ENCODE results near the gene ANKRD39. TPM values are rescaled to one million over a fixed set of nuclear protein-coding genes. Genes with fewer than 3 reads are reported as not detected.

The ANKRD39 gene
- 11.1 and 12.5 TPM in 2 replicates for total RNA-seq (2014; rRNA removed; shearing (Covaris generic); ENCODE audit: low replicate concordance)

- peak within 1 kb of the TSS; percentile 97 for H3K9ac ChIP-seq (ENCODE audit: low read length)
- H3K9me2 ChIP-seq (replicated peaks; ENCODE audit: insufficient read depth, low read length), result no peaks in the 10 kb centered on the region
- peak within 1 kb of the TSS; percentile 90 for H2AFZ ChIP-seq (ENCODE audit: low read length)
- peak within 1 kb of the TSS; percentile 91 for H3K4me2 ChIP-seq (ENCODE audit: low read depth, low read length, poor library complexity, severe bottlenecking)
- peak within 1 kb of the TSS; percentile 81 for H3K27ac ChIP-seq (ENCODE audit: low read length)
- H3K4me3 ChIP-seq (ENCODE audit: low read length), result peak within 1 kb of the TSS; percentile 86
- no peaks in the 10 kb centered on the region for H3K9me3 ChIP-seq (ENCODE audit: low read length)
- no peaks in the 10 kb centered on the region for H4K20me1 ChIP-seq (ENCODE audit: insufficient read depth, low read depth, low read length)
- no peaks in the 10 kb centered on the region for H3K27me3 ChIP-seq (ENCODE audit: low read length)
- H3K36me3 ChIP-seq (ENCODE audit: insufficient read depth, low read length), result no peaks in the 10 kb centered on the region; the same call in 1 of the 2 replicates
- peaks cover 35% of the 10 kb centered on the region for H3K79me2 ChIP-seq (ENCODE audit: low read length)
- DNase-seq, result peak; percentile 99
- peaks cover 17% of the 10 kb centered on the region for H3K4me1 ChIP-seq (ENCODE audit: low read length)
Measured at GRCh38 chr2:96857667-96858372, at the start of gene ANKRD39. ANKRD39 (minus strand) TSS chr2:96858016; CDS start chr2:96857987, 29 bp downstream.

- no peaks in the 10 kb centered on the region for H3K36me3 ChIP-seq (ENCODE audit: insufficient read depth, low read length)
- no peaks in the 10 kb centered on the region for H3K79me2 ChIP-seq (ENCODE audit: low read length)
- H4K20me1 ChIP-seq (ENCODE audit: insufficient read depth, low read depth, low read length), result no peaks in the 10 kb centered on the region
- no peak overlapping the region for H3K4me2 ChIP-seq (ENCODE audit: low read depth, low read length, poor library complexity, severe bottlenecking)
- no peak for DNase-seq
- H3K9ac ChIP-seq (ENCODE audit: low read length), result no peak overlapping the region
- no peaks in the 10 kb centered on the region for H3K4me1 ChIP-seq (ENCODE audit: low read length)
- H3K9me3 ChIP-seq (ENCODE audit: low read length), result no peaks in the 10 kb centered on the region
- H3K9me2 ChIP-seq (replicated peaks; ENCODE audit: insufficient read depth, low read length), result no peaks in the 10 kb centered on the region
- H3K4me3 ChIP-seq (ENCODE audit: low read length), result no peak overlapping the region
- no peak overlapping the region for H3K27ac ChIP-seq (ENCODE audit: low read length)
- no peaks in the 10 kb centered on the region for H3K27me3 ChIP-seq (ENCODE audit: low read length)
- no peak overlapping the region for H2AFZ ChIP-seq (ENCODE audit: low read length)
Measured at GRCh38 chr2:96906729-96907114, 48.9 kb upstream of the ANKRD39 start.

GRCh38 chr2:96903815-96904214, 46.0 kb upstream of the ANKRD39 start:
- H3K9ac ChIP-seq (ENCODE audit: low read length), result no peak overlapping the region
- H3K9me3 ChIP-seq (ENCODE audit: low read length), result no peaks in the 10 kb centered on the region
- H3K36me3 ChIP-seq (ENCODE audit: insufficient read depth, low read length), result no peaks in the 10 kb centered on the region
- H3K4me1 ChIP-seq (ENCODE audit: low read length), result no peaks in the 10 kb centered on the region
- H3K4me2 ChIP-seq (ENCODE audit: low read depth, low read length, poor library complexity, severe bottlenecking), result no peak overlapping the region
- H3K79me2 ChIP-seq (ENCODE audit: low read length), result no peaks in the 10 kb centered on the region
- DNase-seq, result no peak
- H4K20me1 ChIP-seq (ENCODE audit: insufficient read depth, low read depth, low read length), result no peaks in the 10 kb centered on the region
- no peaks in the 10 kb centered on the region for H3K27me3 ChIP-seq (ENCODE audit: low read length)
- no peak overlapping the region for H3K4me3 ChIP-seq (ENCODE audit: low read length)
- no peaks in the 10 kb centered on the region for H3K9me2 ChIP-seq (replicated peaks; ENCODE audit: insufficient read depth, low read length)
- H2AFZ ChIP-seq (ENCODE audit: low read length), result no peak overlapping the region
- H3K27ac ChIP-seq (ENCODE audit: low read length), result no peak overlapping the region

- H3K4me3 ChIP-seq (ENCODE audit: low read length), result no peak overlapping the region
- H3K4me2 ChIP-seq (ENCODE audit: low read depth, low read length, poor library complexity, severe bottlenecking), result no peak overlapping the region
- H3K27ac ChIP-seq (ENCODE audit: low read length), result no peak overlapping the region
- no peaks in the 10 kb centered on the region for H3K36me3 ChIP-seq (ENCODE audit: insufficient read depth, low read length)
- H3K9me2 ChIP-seq (replicated peaks; ENCODE audit: insufficient read depth, low read length), result no peaks in the 10 kb centered on the region
- no peaks in the 10 kb centered on the region for H3K79me2 ChIP-seq (ENCODE audit: low read length)
- no peaks in the 10 kb centered on the region for H4K20me1 ChIP-seq (ENCODE audit: insufficient read depth, low read depth, low read length)
- H3K9ac ChIP-seq (ENCODE audit: low read length), result no peak overlapping the region
- H2AFZ ChIP-seq (ENCODE audit: low read length), result no peak overlapping the region
- H3K4me1 ChIP-seq (ENCODE audit: low read length), result no peaks in the 10 kb centered on the region
- H3K27me3 ChIP-seq (ENCODE audit: low read length), result no peaks in the 10 kb centered on the region
- no peak for DNase-seq
- no peaks in the 10 kb centered on the region for H3K9me3 ChIP-seq (ENCODE audit: low read length)
Measured at GRCh38 chr2:96903318-96903717, 45.5 kb upstream of the ANKRD39 start.

- H3K9ac ChIP-seq (ENCODE audit: low read length), result no peak overlapping the region
- H3K9me2 ChIP-seq (replicated peaks; ENCODE audit: insufficient read depth, low read length), result no peaks in the 10 kb centered on the region
Measured at GRCh38 chr2:96900237-96900636, 42.4 kb upstream of the ANKRD39 start.

GRCh38 chr2:96899413-96899741, 41.6 kb upstream of the ANKRD39 start:
- H3K4me2 ChIP-seq (ENCODE audit: low read depth, low read length, poor library complexity, severe bottlenecking), result no peak overlapping the region
- H3K79me2 ChIP-seq (ENCODE audit: low read length), result no peaks in the 10 kb centered on the region
- H3K27ac ChIP-seq (ENCODE audit: low read length), result no peak overlapping the region
- no peaks in the 10 kb centered on the region for H3K36me3 ChIP-seq (ENCODE audit: insufficient read depth, low read length)
- no peak overlapping the region for H2AFZ ChIP-seq (ENCODE audit: low read length)
- H4K20me1 ChIP-seq (ENCODE audit: insufficient read depth, low read depth, low read length), result no peaks in the 10 kb centered on the region
- H3K4me3 ChIP-seq (ENCODE audit: low read length), result no peak overlapping the region
- no peaks in the 10 kb centered on the region for H3K4me1 ChIP-seq (ENCODE audit: low read length)
- no peak overlapping the region for H3K9ac ChIP-seq (ENCODE audit: low read length)
- H3K9me3 ChIP-seq (ENCODE audit: low read length), result no peaks in the 10 kb centered on the region
- no peaks in the 10 kb centered on the region for H3K27me3 ChIP-seq (ENCODE audit: low read length)
- no peak for DNase-seq
- no peaks in the 10 kb centered on the region for H3K9me2 ChIP-seq (replicated peaks; ENCODE audit: insufficient read depth, low read length)

More at GRCh38 chr2:96900237-96900636, 42.4 kb upstream of the ANKRD39 start:
- Histone ChIP-seq H3K4me2 (ENCODE audit: low read depth, low read length, poor library complexity, severe bottlenecking) (no peak overlapping the region), H3K4me1 (ENCODE audit: low read length) (no peaks in the 10 kb centered on the region), H3K27me3 (ENCODE audit: low read length) (no peaks in the 10 kb centered on the region), H2AFZ (ENCODE audit: low read length) (no peak overlapping the region), H4K20me1 (ENCODE audit: insufficient read depth, low read depth, low read length) (no peaks in the 10 kb centered on the region), H3K27ac (ENCODE audit: low read length) (no peak overlapping the region), H3K36me3 (ENCODE audit: insufficient read depth, low read length) (no peaks in the 10 kb centered on the region), H3K79me2 (ENCODE audit: low read length) (no peaks in the 10 kb centered on the region), H3K9me3 (ENCODE audit: low read length) (no peaks in the 10 kb centered on the region), H3K4me3 (ENCODE audit: low read length) (no peak overlapping the region)
- DNase-seq, result no peak

GRCh38 chr2:96898641-96899412, 41.0 kb upstream of the ANKRD39 start:
- Histone ChIP-seq H3K27me3 (ENCODE audit: low read length) (no peaks in the 10 kb centered on the region), H3K4me2 (ENCODE audit: low read depth, low read length, poor library complexity, severe bottlenecking) (no peak overlapping the region), H4K20me1 (ENCODE audit: insufficient read depth, low read depth, low read length) (no peaks in the 10 kb centered on the region), H3K79me2 (ENCODE audit: low read length) (no peaks in the 10 kb centered on the region), H3K9me2 (replicated peaks; ENCODE audit: insufficient read depth, low read length) (no peaks in the 10 kb centered on the region), H3K9me3 (ENCODE audit: low read length) (no peaks in the 10 kb centered on the region), H3K36me3 (ENCODE audit: insufficient read depth, low read length) (no peaks in the 10 kb centered on the region), H3K27ac (ENCODE audit: low read length) (no peak overlapping the region), H3K4me3 (ENCODE audit: low read length) (no peak overlapping the region), H3K4me1 (ENCODE audit: low read length) (no peaks in the 10 kb centered on the region), H3K9ac (ENCODE audit: low read length) (no peak overlapping the region), H2AFZ (ENCODE audit: low read length) (no peak overlapping the region)
- DNase-seq, result no peak

- no peak for DNase-seq
- Histone ChIP-seq H3K27ac (ENCODE audit: low read length) (no peak overlapping the region), H3K4me1 (ENCODE audit: low read length) (peaks cover 2% of the 10 kb centered on the region)
Measured at GRCh38 chr2:96898135-96898505, 40.3 kb upstream of the ANKRD39 start.

More at GRCh38 chr2:96898135-96898505, 40.3 kb upstream of the ANKRD39 start:
- H4K20me1 ChIP-seq (ENCODE audit: insufficient read depth, low read depth, low read length), result no peaks in the 10 kb centered on the region
- H3K9me3 ChIP-seq (ENCODE audit: low read length), result no peaks in the 10 kb centered on the region
- H3K79me2 ChIP-seq (ENCODE audit: low read length), result no peaks in the 10 kb centered on the region
- no peaks in the 10 kb centered on the region for H3K36me3 ChIP-seq (ENCODE audit: insufficient read depth, low read length)
- H3K9ac ChIP-seq (ENCODE audit: low read length), result no peak overlapping the region
- no peaks in the 10 kb centered on the region for H3K9me2 ChIP-seq (replicated peaks; ENCODE audit: insufficient read depth, low read length)
- H3K27me3 ChIP-seq (ENCODE audit: low read length), result no peaks in the 10 kb centered on the region
- no peak overlapping the region for H2AFZ ChIP-seq (ENCODE audit: low read length)
- no peak overlapping the region for H3K4me3 ChIP-seq (ENCODE audit: low read length)
- H3K4me2 ChIP-seq (ENCODE audit: low read depth, low read length, poor library complexity, severe bottlenecking), result no peak overlapping the region

Data from Karpas-422 (cell line).